NCI-H146 treated with DMSO at 0.1 percent for 48 hours (cell line): ENCODE data around the gene ENTPD7.
"Not testable (repeated sequence)": the region's sequence is repeated elsewhere in the genome, so short reads cannot be mapped to it uniquely, and the experiment has no call there.

Experiments
- DNase-seq: peaks from one replicate; lab custom pipeline; 2025; ENCODE audit not compliant: unreplicated experiment; lab: John Stamatoyannopoulos, UW

The ENTPD7 gene

GRCh38 chr10:99742254-99742653 lies 82.9 kb downstream of the ENTPD7 start:
- no peak for DNase-seq

- no peak for DNase-seq
These were observed 83.4 kb downstream of the ENTPD7 start for GRCh38 chr10:99742701-99743100.

- DNase-seq, result no peak
These were observed 84.5 kb downstream of the ENTPD7 start for GRCh38 chr10:99743841-99744240.

- not testable (repeated sequence) for DNase-seq
These were observed 86.9 kb downstream of the ENTPD7 start for GRCh38 chr10:99746166-99746565.

- DNase-seq, result no peak
These were observed 89.6 kb downstream of the ENTPD7 start for GRCh38 chr10:99748823-99749451.

- DNase-seq, result no peak
These were observed 91.3 kb downstream of the ENTPD7 start for GRCh38 chr10:99750641-99751040.

- DNase-seq, result no peak
These were observed 95.4 kb downstream of the ENTPD7 start for GRCh38 chr10:99754670-99755069.
